K562 (cell line): ENCODE measurements around the gene IDI2. TPM values are rescaled to one million over a fixed set of nuclear protein-coding genes. Genes with fewer than 3 reads are reported as not detected.

ENCODE experiments used
- ATAC-seq: fragments of 200-7000 bp; cut with Tn5 transposase; 3 replicates; pipeline ENCODE4 v1.9.1; 2020; ENCODE audit warnings: moderate library complexity
- BruUV-seq: library from RNA; stranded (reverse); fragments of 400-500 nt; replicated peaks from 2 replicates; lab custom pipeline; 2021; lab: Mats Ljungman, UMichigan
- CTCF ChIA-PET: fragments of 300-600 bp; formaldehyde crosslinking; extraction: SDS; loops from one replicate; lab custom pipeline; 2021; ENCODE audit warnings: low intra/inter-chr PET ratio; lab: Yijun Ruan, JAX
- POLR2A ChIA-PET: fragments of 300-600, 350-650 bp; sonication (Branson Sonifier 250); formaldehyde crosslinking; extraction: SDS; loops from one replicate; lab custom pipeline; 2021; ENCODE audit warnings: antibody characterized with exemption, inconsistent platforms; lab: Yijun Ruan, JAX
- DNase-seq, 4 experiments: peaks; one replicate each; pipeline versions ENCODE4 v3.0.0 to v3.0.0-alpha.2; 2011 to 2018; ENCODE audit warnings: low spot score in 3 of 4, mixed read lengths in 3 of 4; ENCODE audit errors: extremely low read depth in 1 of 4
- FAIRE-seq: peaks from 2 replicates; lab custom pipeline; 2011; peaks lifted over from hg19 to GRCh38; lab: Jason Lieb, UNC
- H2AFZ ChIP-seq: 2 replicates; pipeline ENCODE4 v1.6.0; 2011; ENCODE audit warnings: low read depth, low read length, control low read depth, inconsistent platforms
- H3K27ac ChIP-seq: fragments of 200-600 bp; 3 replicates; pipeline ENCODE4 v1.8.0; 2011; ENCODE audit warnings: low read depth, mild to moderate bottlenecking, control low read depth, inconsistent platforms, low read length, moderate library complexity, mixed read lengths; ENCODE audit errors: extremely low read depth
- H3K27me3 ChIP-seq, 2 experiments: fragments of 300-600 bp in 1 of 2; 2 replicates in 1 of 2; 3 replicates in 1 of 2; pipeline versions ENCODE4 v1.6.0 to v1.8.0; 2011; ENCODE audit warnings: inconsistent platforms in 2 of 2, low read length in 2 of 2, mild to moderate bottlenecking in 1 of 2, mixed read lengths in 1 of 2, moderate library complexity in 1 of 2; ENCODE audit not compliant: control insufficient read depth in 2 of 2, insufficient read depth in 2 of 2
- H3K36me3 ChIP-seq: fragments of 300-600 bp; 3 replicates; pipeline ENCODE4 v1.8.0; 2011; ENCODE audit warnings: mild to moderate bottlenecking, low read length, inconsistent platforms; ENCODE audit not compliant: control insufficient read depth, insufficient read depth
- H3K4me1 ChIP-seq, 2 experiments: fragments of 200-600 bp in 1 of 2; replicated peaks in 1 of 2; 2 replicates in 1 of 2; 3 replicates in 1 of 2; pipeline versions ENCODE4 v1.5.1 to v1.8.0; 2011; ENCODE audit warnings: inconsistent platforms in 2 of 2, low read length in 2 of 2, mild to moderate bottlenecking in 1 of 2, mixed read lengths in 1 of 2, moderate library complexity in 1 of 2; ENCODE audit not compliant: control insufficient read depth in 2 of 2, insufficient read depth in 2 of 2
- H3K4me2 ChIP-seq: 2 replicates; pipeline ENCODE4 v1.6.1; 2011; ENCODE audit warnings: low read length, control low read depth, inconsistent platforms, mixed read lengths; ENCODE audit not compliant: insufficient read depth
- H3K4me3 ChIP-seq: fragments of 200-600 bp; sonication (generic), shearing (Covaris generic); 2 replicates; pipeline ENCODE4 v1.5.1; 2016; ENCODE audit warnings: control low read depth, inconsistent platforms
- H3K79me2 ChIP-seq: fragments of 200-600 bp; 3 replicates; pipeline ENCODE4 v1.8.0; 2011; ENCODE audit warnings: low read length, inconsistent platforms; ENCODE audit not compliant: control insufficient read depth, insufficient read depth
- H3K9ac ChIP-seq, 2 experiments: 2 replicates each; pipeline versions ENCODE4 v1.6.0 to v1.6.1; 2011; ENCODE audit warnings: low read depth in 2 of 2, low read length in 2 of 2, control low read depth in 1 of 2, inconsistent platforms in 1 of 2, mild to moderate bottlenecking in 1 of 2, mixed read lengths in 1 of 2; ENCODE audit not compliant: insufficient read depth in 1 of 2
- H3K9me1 ChIP-seq: one replicate; pipeline ENCODE4 v1.6.0; 2011; ENCODE audit warnings: inconsistent platforms, mild to moderate bottlenecking, low read length, moderate library complexity; ENCODE audit not compliant: control insufficient read depth, insufficient read depth
- H3K9me3 ChIP-seq: replicated peaks from 2 replicates; pipeline ENCODE4 v1.5.1; 2011; ENCODE audit warnings: low read depth, low read length, inconsistent platforms; ENCODE audit not compliant: control insufficient read depth, insufficient read depth
- H4K20me1 ChIP-seq: replicated peaks from 2 replicates; pipeline ENCODE4 v1.6.1; 2011; ENCODE audit warnings: low read length, inconsistent platforms, mixed read lengths; ENCODE audit not compliant: control insufficient read depth, insufficient read depth
- CHD4 ChIP-seq: fragments of 200-600 bp; sonication (generic); IDR thresholded peaks from 3 replicates; pipeline ENCODE4 v1.6.1; 2012; ENCODE audit warnings: low read depth, mild to moderate bottlenecking, mixed read lengths, low read length, inconsistent platforms; ENCODE audit not compliant: insufficient read depth, insufficient replicate concordance, poor library complexity, severe bottlenecking
- DLX4 ChIP-seq: fragments of 250-450 bp; sonication (Bioruptor Pico); IDR thresholded peaks from 2 replicates; pipeline ENCODE4 v1.6.1; 2021; ENCODE audit warnings: mild to moderate bottlenecking
- EZH2 ChIP-seq: IDR thresholded peaks from 2 replicates; pipeline ENCODE4 v1.6.1; 2012; ENCODE audit warnings: low read depth, mild to moderate bottlenecking, inconsistent platforms, low read length, borderline replicate concordance
- JUND ChIP-seq, 2 experiments: IDR thresholded peaks; 2 replicates in 1 of 2; 3 replicates in 1 of 2; pipeline ENCODE4 v1.6.1; 2011; ENCODE audit warnings: borderline replicate concordance in 2 of 2, low read depth in 2 of 2, low read length in 2 of 2, improper control_type of control experiment in 1 of 2, missing biosample characterization in 1 of 2, missing genetic modification characterization in 1 of 2, missing genetic modification reagents in 1 of 2
- MAFG ChIP-seq: fragments of 450-650 bp; conservative IDR thresholded peaks from 2 replicates; pipeline ENCODE4 v1.6.1; 2016; ENCODE audit warnings: missing genetic modification characterization, missing compliant biosample characterization
- MCM5 ChIP-seq: fragments of 450-650 bp; IDR thresholded peaks from 2 replicates; pipeline ENCODE4 v1.6.1; 2016; ENCODE audit warnings: low read depth
- NBN ChIP-seq: fragments of 450-650 bp; IDR thresholded peaks from 2 replicates; pipeline ENCODE4 v1.6.1; 2016; ENCODE audit warnings: low read depth, mild to moderate bottlenecking
- NFE2L1 ChIP-seq: fragments of 450-650 bp; IDR thresholded peaks from 2 replicates; pipeline ENCODE4 v1.6.1; 2016; ENCODE audit warnings: missing genetic modification characterization, low read depth, mild to moderate bottlenecking, missing compliant biosample characterization, moderate library complexity, borderline replicate concordance
- PHF8 ChIP-seq: fragments of 200-600 bp; sonication (generic); IDR thresholded peaks from 2 replicates; pipeline ENCODE4 v1.6.1; 2012; ENCODE audit warnings: mixed run types, mild to moderate bottlenecking, inconsistent platforms, low read length, moderate library complexity, borderline replicate concordance
- POU5F1 ChIP-seq: fragments of 150-350 bp; IDR thresholded peaks from 2 replicates; pipeline ENCODE4 v1.6.1; 2014; ENCODE audit warnings: borderline replicate concordance, low read length, low read depth, mild to moderate bottlenecking; ENCODE audit not compliant: partially characterized antibody
- SP1 ChIP-seq: sonication (generic); formaldehyde crosslinking; IDR thresholded peaks from 2 replicates; pipeline ENCODE4 v1.8.1; 2022; ENCODE audit warnings: mild to moderate bottlenecking, missing genetic modification reagents
- ZKSCAN8 ChIP-seq: fragments of 200-800 bp; sonication (Bioruptor generic); IDR thresholded peaks from 2 replicates; pipeline ENCODE4 v1.6.1; 2016; ENCODE audit warnings: missing genetic modification characterization, missing compliant biosample characterization
- ZNF395 ChIP-seq: fragments of 200-800 bp; sonication (Bioruptor generic); IDR thresholded peaks from 2 replicates; pipeline ENCODE4 v1.6.1; 2017; ENCODE audit warnings: missing genetic modification characterization, missing compliant biosample characterization
- ZNF408 ChIP-seq: fragments of 250-450 bp; sonication (Bioruptor Pico); IDR thresholded peaks from 2 replicates; pipeline ENCODE4 v1.4.0; 2020; ENCODE audit warnings: low read depth, mild to moderate bottlenecking, moderate library complexity
- ZNF444 ChIP-seq: fragments of 250-450 bp; sonication (Bioruptor Pico); IDR thresholded peaks from 2 replicates; pipeline ENCODE4 v1.4.0; 2020; ENCODE audit warnings: mild to moderate bottlenecking, moderate library complexity
- ZNF449 ChIP-seq: fragments of 250-450 bp; sonication (Bioruptor Pico); IDR thresholded peaks from 2 replicates; pipeline ENCODE4 v1.8.0; 2022; ENCODE audit warnings: moderate library complexity, mild to moderate bottlenecking, inconsistent platforms
- WGBS: fragments of 100-300 bp; shearing (Covaris generic); methylation state at CpG from one replicate; pipeline ENCODE4 v1.1.6; 2016; ENCODE audit warnings: low coverage, mixed read lengths; ENCODE audit not compliant: insufficient coverage; ENCODE audit errors: missing lambda C conversion rate; 5-methylcytosine and 5-hydroxymethylcytosine counted together
- in situ Hi-C: fragments of 300-500 bp; cut with MboI; formaldehyde crosslinking; loops from 4 replicates; pipeline ENCODE4 v1.15.0; 2018; ENCODE audit warnings: inconsistent platforms, mixed read lengths
- intact Hi-C: fragments of 100-400 bp; cut with micrococcal nuclease; formaldehyde crosslinking; loops from 2 replicates; pipeline ENCODE4 v1.14.2; 2022
- polyA plus RNA-seq, 8 experiments: library from polyadenylated mRNA; depleted of rRNA in 4 of 8; stranded (reverse) in 5 of 8; unstranded in 3 of 8; fragments of >200 nt; fragmentation: Nextera tagmentation in 2 of 8; fragmentation: Illumina TruSeq in 1 of 8; extraction: Ambion mirVana in 2 of 8; extraction: Trizol in 1 of 8; gene quantifications; 2 replicates each; pipeline versions ENCODE4 v1.2.1 to v1.2.3, GENCODE V29; 2011 to 2014; ENCODE audit warnings: inconsistent platforms in 1 of 8, missing spikeins in 1 of 8
- total RNA-seq, 7 experiments: library from RNA; depleted of rRNA in 6 of 7; stranded (reverse); fragments of >200 nt in 6 of 7; fragmentation: Illumina TruSeq in 2 of 7; extraction: Trizol in 2 of 7; gene quantifications; 2 replicates each; pipeline versions ENCODE4 v1.2.1 to v1.2.3, GENCODE V29; 2011 to 2021; ENCODE audit warnings: low replicate concordance in 1 of 7

IDI2 gene
- total and polyA plus RNA-seq, 9 of the 15 experiments (the other 6 are each of a cell fraction or from before 2014, with no cell fraction given) = not detected

GRCh38 chr10:983971-984655 is 41.5 kb downstream of the IDI2 start (continued):
- no peak for TF ChIP-seq ZNF395 (CRISPR knock-in tag)

GRCh38 chr10:983401-983800 is 42.3 kb downstream of the IDI2 start:
- peaks cover 17% of the 10 kb centered on the region for H3K9me3 ChIP-seq
- H3K9ac ChIP-seq = no peak overlapping the region
- in situ Hi-C loops (no loop called here), intact Hi-C loops (no loop called here)
- DNase-seq (no peak), FAIRE-seq (no peak), ATAC-seq (no peak)
- H3K79me2 ChIP-seq = peaks cover 15% of the 10 kb centered on the region
- peaks cover 13 to 20% of the 10 kb centered on the region in 2 experiments for H3K4me1 ChIP-seq
- peaks cover 1% of the 10 kb centered on the region; the same call in 1 of the 2 replicates for H4K20me1 ChIP-seq
- 55% methylated on average over 6 of the region's 6 CpGs for WGBS
- H2AFZ ChIP-seq = no peak overlapping the region
- H3K4me3 ChIP-seq = no peak overlapping the region
- H3K36me3 ChIP-seq = 0 out of 3 replicates have a peak, but pooled peaks cover 4% of the 10 kb centered on the region
- no TSS peak for BruUV-seq
- H3K4me2 ChIP-seq = no peak overlapping the region
- H3K9me1 ChIP-seq = no peaks in the 10 kb centered on the region
- TF ChIP-seq MAFG (no peak), ZKSCAN8 (CRISPR knock-in tag) (no peak), ZNF444 (CRISPR knock-in tag) (no peak), ZNF449 (CRISPR knock-in tag) (no peak), ZNF408 (no peak), NFE2L1 (tag) (no peak), JUND (IDR thresholded peaks at IDR 0.05; ENCODE audit: borderline replicate concordance, low read depth, low read length) (no peak), JUND (tag; IDR thresholded peaks at IDR 0.05; ENCODE audit: borderline replicate concordance, low read depth, low read length) (no peak), MCM5 (no peak), SP1 (CRISPR knock-in tag) (no peak), NBN (no peak), EZH2 (no peak), POU5F1 (no peak), PHF8 (no peak), CHD4 (no peak), DLX4 (CRISPR knock-in tag) (no peak)
- CTCF ChIA-PET = no interaction called here
- no peaks in the 10 kb centered on the region for H3K27me3 ChIP-seq
- H3K27ac ChIP-seq = no peak overlapping the region
- POLR2A ChIA-PET = interaction anchor here (1.0 kb wide), 1 partner anchor 89 kb away, joined by 3 read pairs; no protein-coding TSS in a partner anchor
